Heart right ventricle (tissue), 16 donors: ENCODE data around the gene FBXL19. TPM values are rescaled to one million over a fixed set of nuclear protein-coding genes. Genes with fewer than 3 reads are reported as not detected.
A peak's percentile ranks its signal among the peaks of the same experiment; 100 is the strongest.
"Not testable (repeated sequence)": the region's sequence is repeated elsewhere in the genome, so short reads cannot be mapped to it uniquely, and the experiment has no call there.

Experiments
- ATAC-seq, 8 donors: fragments of 200-7000 bp; cut with Tn5 transposase; one replicate each; pipeline ENCODE4 v1.9.1; 2020; ENCODE audit warnings: mild to moderate bottlenecking in 8 of 8, moderate library complexity in 8 of 8, moderate number of reproducible peaks in 1 of 8
- DNase-seq, 2 donors: peaks; one replicate each; pipeline ENCODE4 v3.0.0-alpha.2; 2020
- H3K27ac ChIP-seq, 10 donors: fragments of 200-600 bp; sonication (generic) in 2 of 10; one replicate each; pipeline versions ENCODE4 v1.5.0 to v1.8.0; 2020 to 2022; ENCODE audit warnings: mild to moderate bottlenecking in 3 of 10
- H3K27me3 ChIP-seq, 7 donors: fragments of 200-600 bp; one replicate each; pipeline ENCODE4 v1.8.0; 2021 to 2022; ENCODE audit warnings: mild to moderate bottlenecking in 2 of 7
- H3K36me3 ChIP-seq, 9 donors: fragments of 200-600 bp; sonication (generic) in 1 of 9; one replicate each; pipeline versions ENCODE4 v1.5.0 to v1.8.0; 2020 to 2022; ENCODE audit warnings: mild to moderate bottlenecking in 2 of 9
- H3K4me1 ChIP-seq, 9 donors: fragments of 200-600 bp; sonication (generic) in 1 of 9; one replicate each; pipeline versions ENCODE4 v1.5.0 to v1.8.0; 2020 to 2022; ENCODE audit warnings: mild to moderate bottlenecking in 4 of 9
- H3K4me3 ChIP-seq, 10 donors: fragments of 200-600 bp; sonication (generic) in 2 of 10; one replicate each; pipeline versions ENCODE4 v1.5.0 to v1.8.0; 2020 to 2022; ENCODE audit warnings: mild to moderate bottlenecking in 7 of 10, moderate library complexity in 2 of 10
- H3K9me3 ChIP-seq, 11 donors: fragments of 200-600 bp in 10 of 11; sonication (generic) in 2 of 11; one replicate each; pipeline versions ENCODE4 v1.5.0 to v1.8.0; 2013 to 2022; ENCODE audit warnings: mild to moderate bottlenecking in 2 of 11, control low read depth in 1 of 11, moderate library complexity in 1 of 11
- CTCF ChIP-seq, 9 donors: fragments of 200-600 bp; sonication (generic) in 2 of 9; IDR thresholded peaks; one replicate each; pipeline versions ENCODE4 v1.5.0 to v1.8.0; 2021 to 2022; ENCODE audit warnings: antibody characterized with exemption in 9 of 9, mild to moderate bottlenecking in 5 of 9, moderate library complexity in 1 of 9
- WGBS, 2 donors: extraction: QIAGEN DNeasy Blood & Tissue Kit; methylation state at CpG; one replicate each; pipeline ENCODE4 v1.1.7; 2013; ENCODE audit warnings: inconsistent platforms in 1 of 2; 5-methylcytosine and 5-hydroxymethylcytosine counted together
- intact Hi-C, 10 donors: fragments of 100-400 bp; cut with DNase I; formaldehyde crosslinking; loops; one replicate each; pipeline versions ENCODE4 v1.11.1 to v1.14.2; 2022
- polyA plus RNA-seq, 2 donors: library from polyadenylated mRNA; stranded (reverse); fragments of 200-250 nt; gene quantifications; one replicate each; pipeline ENCODE4 v1.2.3, GENCODE V29; 2013
- total RNA-seq, 10 donors: library from RNA; stranded (reverse); fragmentation: NEBNext Ultra II Directional in 3 of 10; extraction: Animal tissue kit (Norgen Biotek cat#: 25700) in 3 of 10; gene quantifications; one replicate each; pipeline versions ENCODE4 v1.2.1 to v1.2.4, GENCODE V29; 2021 to 2023
- donor health status: Arrhythmogenic right ventricular cardiomyopathy.
- donor health status: ischemic (EF 13 %, LVEDD 7.1; RV severe dilation, severe dysfunction).
- donor health status: healthy with polysubstance abuse.
- donor health status: DM: no; HTN: yes; CAD: no.
- donor health status: DM: no; HTN: no; CAD: no.
- donor health status: ischemic (EF 25% LVEDD 6.9; RV normal size, moderate dysfunction).
- donor health status: ischemic (EF 25% LVEDD 5.7; RV mildly dilated, moderate dysfunction).
- donor health status: healthy.
- donor health status: DM: yes; HTN: yes; CAD: no.
- donor health status: Ischemic cardiomyopathy.
- donor health status: ischemic (EF 35%, LVEDD 5.7; RV mildly dilated, moderate dysfunction).
- donor health status: nonischemic (EF 11% LVEDD 7.7; RV severe dilation, severe dysfunction).
- donor health status: DM: yes; HTN: yes; CAD: no.
- donor health status: PGD.
- donor health status: ischemic (EF 29% LVEDD 5.4; RV normal size, mild dysfunction).
- donor health status: nonischemic (EF 23%, LVEDD 6.1; RV moderate dilation, normal function).

Gene FBXL19
- total and polyA plus RNA-seq, 12 donors, result 4.1 to 14.1 (median 5.8) TPM

DNA sequence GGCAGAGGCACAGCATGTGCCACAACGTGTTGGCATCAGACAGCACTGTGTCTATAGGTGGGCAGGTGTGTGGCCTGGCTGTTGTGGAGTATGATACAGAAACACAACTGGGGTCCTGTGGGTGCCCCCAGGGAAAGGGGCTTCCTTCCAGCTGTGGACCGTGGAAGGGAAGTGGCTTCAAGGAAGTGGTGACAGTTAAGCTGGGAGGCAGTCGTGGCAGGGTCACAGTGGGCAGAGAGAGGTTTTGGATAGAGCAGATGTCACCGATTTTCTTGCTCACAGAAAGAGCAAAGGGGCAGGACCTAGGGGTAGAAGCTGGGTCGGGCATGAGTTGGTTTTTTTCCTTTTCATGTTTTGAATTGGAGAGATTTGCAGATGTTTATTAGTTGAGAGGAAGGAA lies 14.3 kb downstream of the FBXL19 start:
- TF ChIP-seq CTCF (IDR thresholded peaks at IDR 0.05), result no peak
- intact Hi-C loops, result no loop called here
- WGBS, 2 donors, result 49 to 58% methylated on average over 5 of the region's 5 CpGs
- Histone ChIP-seq H3K4me3 (no peak overlapping the region), H3K36me3 (peaks cover 0 to 59% (median 3%) of the 10 kb centered on the region in 9 donors), H3K27ac (peak overlapping the region in 3 of 10 donors; percentile 20 to 29 (median 20)), H3K9me3 (no peaks in the 10 kb centered on the region), H3K4me1 (peaks cover 0 to 28% (median 8%) of the 10 kb centered on the region in 9 donors), H3K27me3 (no peaks in the 10 kb centered on the region)
- DNase-seq (no peak), ATAC-seq (no peak)

DNA sequence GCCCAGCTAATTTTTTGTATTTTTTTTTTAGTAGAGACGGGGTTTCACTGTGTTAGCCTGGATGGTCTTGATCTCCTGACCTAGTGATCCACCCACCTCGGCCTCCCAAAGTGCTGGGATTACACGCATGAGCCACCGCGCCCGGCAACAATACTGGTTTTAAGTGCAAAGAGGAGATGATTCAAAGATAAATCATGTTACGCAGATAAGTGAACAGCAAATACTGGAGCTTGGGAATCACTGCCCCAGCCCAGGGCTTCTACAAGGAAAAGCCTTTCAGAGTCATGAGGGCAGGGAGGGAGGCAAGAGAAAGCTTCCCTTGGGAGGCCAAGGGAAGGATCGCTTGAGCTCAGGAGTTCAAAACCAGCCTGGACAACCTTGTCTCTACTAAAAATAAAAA lies 16.2 kb downstream of the FBXL19 start:
- DNase-seq, H3K4me3 ChIP-seq, H3K27me3 ChIP-seq, intact Hi-C loops, H3K27ac ChIP-seq, H3K9me3 ChIP-seq, ATAC-seq: not testable (repeated sequence)
- peaks cover 0 to 28% (median 8%) of the 10 kb centered on the region in 9 donors for H3K4me1 ChIP-seq
- WGBS, 2 donors, result 94 to 95% methylated on average over 8 of the region's 8 CpGs
- H3K36me3 ChIP-seq, result peaks cover 0 to 61% (median 0%) of the 10 kb centered on the region in 9 donors

DNA sequence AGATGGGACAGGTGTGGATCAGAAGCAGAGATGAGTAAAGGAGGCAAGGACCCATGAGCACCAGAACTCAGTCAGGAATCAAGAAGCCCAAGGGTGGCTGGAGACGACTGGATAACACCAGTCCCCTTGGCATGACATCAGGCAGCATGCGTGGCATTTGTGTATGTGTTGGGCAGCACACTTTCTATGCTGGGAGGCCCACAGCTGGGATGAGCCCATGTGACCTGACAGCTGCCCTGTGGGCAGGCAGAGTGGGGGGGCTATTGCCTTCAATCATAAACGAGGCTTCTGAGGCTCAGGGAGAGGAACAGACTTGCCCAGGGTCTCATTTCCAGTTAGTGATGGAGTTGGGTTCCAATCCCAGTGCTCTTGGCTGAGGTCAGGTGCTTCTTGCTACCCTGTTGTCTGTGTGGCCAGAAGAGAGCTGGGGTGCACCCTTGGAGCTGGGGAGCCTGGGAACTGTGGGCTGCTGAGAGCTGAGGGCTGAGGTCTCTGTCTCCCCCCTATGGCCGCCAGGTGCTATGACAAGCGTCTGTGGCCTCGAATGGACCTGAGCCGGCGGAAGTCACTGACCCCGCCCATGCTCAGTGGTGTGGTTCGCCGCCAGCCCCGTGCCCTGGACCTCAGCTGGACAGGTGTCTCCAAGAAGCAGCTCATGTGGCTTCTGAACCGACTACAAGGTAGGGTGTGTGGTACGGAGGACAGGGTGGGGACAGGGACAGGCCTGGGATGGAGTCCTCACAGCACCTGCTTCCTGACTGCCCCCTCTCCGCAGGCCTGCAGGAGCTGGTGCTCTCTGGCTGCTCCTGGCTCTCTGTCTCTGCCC lies 18.4 kb downstream of the FBXL19 start:
- Histone ChIP-seq H3K4me1 (peaks cover 0 to 24% (median 8%) of the 10 kb centered on the region in 9 donors), H3K9me3 (no peaks in the 10 kb centered on the region), H3K27me3 (no peaks in the 10 kb centered on the region), H3K4me3 (no peak overlapping the region), H3K36me3 (peaks cover 0 to 63% (median 0%) of the 10 kb centered on the region in 9 donors), H3K27ac (no peak overlapping the region)
- intact Hi-C loops, result no loop called here
- 24 to 27% methylated on average over 15 of the region's 15 CpGs for whole genome bisulfite sequencing, 2 donors
- peak; percentile 71 to 73 for DNase-seq
- ATAC-seq, result peak; percentile 82 to 92 (median 88)
- TF ChIP-seq CTCF (IDR thresholded peaks at IDR 0.05), result peak; percentile 75 to 92 (median 88)

- DNase-seq (no peak), ATAC-seq (no peak)
- Histone ChIP-seq H3K9me3 (no peaks in the 10 kb centered on the region), H3K27ac (no peak overlapping the region), H3K4me1 (peaks cover 0 to 23% (median 8%) of the 10 kb centered on the region in 9 donors), H3K4me3 (no peak overlapping the region), H3K27me3 (no peaks in the 10 kb centered on the region), H3K36me3 (peaks cover 0 to 62% (median 0%) of the 10 kb centered on the region in 9 donors)
- intact Hi-C loops, result no loop called here
- TF ChIP-seq CTCF (IDR thresholded peaks at IDR 0.05), result no peak
- 87 to 91% methylated on average over 4 of the region's 4 CpGs for WGBS, 2 donors
These were observed 19.0 kb downstream of the FBXL19 start for GRCh38 chr16:30942426-30942806.

GRCh38 chr16:30944352-30944751 lies 21.0 kb downstream of the FBXL19 start:
- no peaks in the 10 kb centered on the region for H3K9me3 ChIP-seq
- H3K4me1 ChIP-seq, result peaks cover 0 to 18% (median 8%) of the 10 kb centered on the region in 9 donors
- peaks cover 0 to 52% (median 0%) of the 10 kb centered on the region in 9 donors for H3K36me3 ChIP-seq
- no peak overlapping the region for H3K27ac ChIP-seq
- DNase-seq, result no peak
- H3K27me3 ChIP-seq, result no peaks in the 10 kb centered on the region
- H3K4me3 ChIP-seq, result no peak overlapping the region
- intact Hi-C loops, result no loop called here
- ATAC-seq, result no peak
- TF ChIP-seq CTCF (IDR thresholded peaks at IDR 0.05), result no peak
